Colon (tissue), 2 donors: ENCODE data around the gene PADI1.

Experiments used
- FAIRE-seq: peaks from 2 replicates; lab custom pipeline; 2012; peaks lifted over from hg19 to GRCh38; lab: Jason Lieb, UNC
- donor health status: control.
- donor health status: control.

PADI1 gene

GRCh38 chr1:17198476-17199258 is 6.3 kb upstream of the PADI1 start:
- FAIRE-seq = no peak

- FAIRE-seq = no peak
Observed at GRCh38 chr1:17199267-17200044, 5.5 kb upstream of the PADI1 start.

GRCh38 chr1:17200246-17200645 is 4.7 kb upstream of the PADI1 start:
- FAIRE-seq = no peak

DNA sequence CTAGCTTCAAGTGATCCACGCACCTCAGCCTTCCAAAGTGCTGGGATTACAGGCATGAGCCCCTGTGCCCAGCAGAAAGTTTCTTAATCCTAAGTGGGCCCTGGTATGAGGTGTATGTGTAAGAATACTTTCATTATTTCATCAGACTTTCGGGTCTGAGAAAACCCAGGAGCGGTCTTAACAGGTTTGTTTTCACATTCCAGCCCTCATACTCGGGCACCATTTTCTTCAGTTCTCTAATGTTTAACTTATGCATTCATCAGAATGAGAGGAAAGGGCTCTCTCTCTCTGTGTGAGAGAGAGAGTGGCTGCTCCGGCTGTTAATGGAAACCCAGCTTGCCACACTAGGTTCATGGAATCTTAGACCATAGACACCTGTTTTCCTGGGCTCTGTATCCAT is 4.2 kb upstream of the PADI1 start:
- no peak for FAIRE-seq

GRCh38 chr1:17201201-17202021 is 3.5 kb upstream of the PADI1 start:
- no peak for FAIRE-seq

GRCh38 chr1:17205652-17206051 is 724 bp downstream of the PADI1 start:
- FAIRE-seq = no peak

DNA sequence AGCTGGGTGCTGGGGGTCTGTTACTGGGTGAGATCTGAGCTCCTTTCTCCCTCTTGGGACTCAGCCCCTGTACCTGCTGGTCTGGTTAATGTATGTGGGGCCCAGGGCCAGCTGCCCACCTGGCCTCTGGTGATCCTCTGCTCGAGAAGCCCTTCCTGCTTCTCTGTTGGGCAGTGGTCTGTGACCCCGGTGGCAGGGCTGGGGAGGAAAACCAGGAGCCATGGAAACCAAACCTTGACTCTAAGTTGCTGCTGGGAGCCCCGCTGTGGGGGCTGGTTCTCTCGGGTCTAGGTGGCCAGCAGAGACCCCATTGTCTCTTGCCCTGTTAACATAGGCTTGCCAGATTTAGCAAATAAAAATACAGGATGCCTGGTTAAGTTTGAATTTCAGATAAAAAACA is 1.3 kb downstream of the PADI1 start:
- no peak for FAIRE-seq

GRCh38 chr1:17207046-17207445 is 2.1 kb downstream of the PADI1 start:
- FAIRE-seq = no peak

DNA sequence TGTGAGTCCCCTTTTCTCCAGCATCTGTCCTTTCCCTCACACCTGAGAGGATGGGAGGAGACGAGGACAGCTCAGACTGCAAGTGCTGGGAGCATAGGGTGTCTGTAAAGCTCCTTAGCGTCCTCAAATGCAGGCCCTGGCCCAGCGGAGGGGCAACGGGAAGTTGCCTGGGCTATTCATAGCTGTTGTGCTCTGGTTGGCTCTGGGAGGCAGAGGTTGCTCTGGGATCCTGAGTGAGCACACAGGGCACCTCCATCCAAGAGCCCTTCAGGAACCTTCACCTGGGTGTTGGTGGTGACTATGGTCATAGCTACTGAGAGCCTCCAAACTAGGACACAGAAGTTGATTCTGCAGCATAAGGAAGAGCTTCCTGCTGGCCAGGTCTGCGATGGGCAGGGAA is 2.6 kb downstream of the PADI1 start:
- FAIRE-seq = no peak

- no peak for FAIRE-seq
Observed at GRCh38 chr1:17207966-17208418, 3.1 kb downstream of the PADI1 start.

GRCh38 chr1:17208546-17208945 is 3.6 kb downstream of the PADI1 start:
- FAIRE-seq = no peak

DNA sequence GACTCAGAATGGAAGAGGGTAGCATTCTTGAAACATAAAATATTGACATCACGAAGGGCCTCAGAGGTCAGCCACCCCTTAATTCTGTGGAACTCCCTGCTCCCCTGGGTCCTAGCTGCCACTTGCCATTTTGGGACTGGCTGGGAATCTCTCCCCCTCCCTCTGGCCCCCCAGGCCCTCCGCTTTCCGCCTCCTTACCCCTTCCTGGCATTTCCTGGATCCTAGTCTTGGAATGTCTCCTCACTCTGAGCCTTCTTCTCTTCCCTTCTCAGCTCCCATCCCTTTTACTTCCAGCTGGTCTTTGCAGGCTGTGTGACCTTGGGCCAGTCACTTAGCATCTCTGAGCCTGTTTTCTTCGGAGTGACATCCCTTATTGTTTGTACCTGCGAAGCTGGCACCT is 4.5 kb downstream of the PADI1 start:
- no peak for FAIRE-seq

DNA sequence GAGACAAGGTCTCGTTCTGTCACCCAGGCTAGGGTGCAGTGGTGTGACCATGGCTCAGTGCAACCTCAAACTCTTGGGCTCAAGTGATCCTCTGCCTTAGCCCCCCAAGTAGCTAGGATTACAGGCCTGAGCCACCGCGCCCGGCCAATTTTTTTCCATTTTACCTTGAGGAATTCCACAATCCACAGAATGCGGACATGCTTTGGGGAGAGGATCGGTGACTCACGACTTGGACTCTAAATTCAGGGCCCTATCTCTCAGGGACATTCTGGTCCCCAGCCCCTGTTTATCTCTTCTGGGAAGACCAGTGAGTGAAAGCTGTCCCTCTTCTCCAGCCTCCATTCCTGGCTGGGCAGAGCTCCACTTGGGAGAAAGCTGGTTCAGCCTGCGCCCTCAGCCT is 5.2 kb downstream of the PADI1 start:
- no peak for FAIRE-seq

GRCh38 chr1:17211377-17211776 is 6.4 kb downstream of the PADI1 start:
- FAIRE-seq = no peak

DNA sequence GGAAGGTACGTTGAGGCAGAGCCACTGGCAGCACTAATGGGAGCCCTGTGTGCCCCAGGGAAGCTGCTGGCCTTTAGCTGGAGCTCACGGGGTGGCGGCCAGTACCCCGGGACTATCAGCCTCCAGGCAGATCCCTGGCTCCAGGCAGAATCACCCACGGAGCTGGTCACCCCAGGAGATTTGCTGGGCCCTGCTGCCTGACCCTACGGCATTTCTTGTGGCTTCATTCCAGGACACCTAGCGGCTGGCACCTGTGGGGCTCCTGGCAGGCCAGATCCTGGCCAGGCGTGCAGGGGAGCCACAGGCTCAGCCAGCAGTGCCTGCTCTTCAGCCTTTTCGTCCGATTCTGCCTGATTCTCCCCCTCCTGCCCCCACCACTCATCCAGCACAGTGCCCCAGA is 7.1 kb downstream of the PADI1 start:
- FAIRE-seq = no peak

- no peak for FAIRE-seq
Observed at GRCh38 chr1:17212487-17213121, 7.7 kb downstream of the PADI1 start.

DNA sequence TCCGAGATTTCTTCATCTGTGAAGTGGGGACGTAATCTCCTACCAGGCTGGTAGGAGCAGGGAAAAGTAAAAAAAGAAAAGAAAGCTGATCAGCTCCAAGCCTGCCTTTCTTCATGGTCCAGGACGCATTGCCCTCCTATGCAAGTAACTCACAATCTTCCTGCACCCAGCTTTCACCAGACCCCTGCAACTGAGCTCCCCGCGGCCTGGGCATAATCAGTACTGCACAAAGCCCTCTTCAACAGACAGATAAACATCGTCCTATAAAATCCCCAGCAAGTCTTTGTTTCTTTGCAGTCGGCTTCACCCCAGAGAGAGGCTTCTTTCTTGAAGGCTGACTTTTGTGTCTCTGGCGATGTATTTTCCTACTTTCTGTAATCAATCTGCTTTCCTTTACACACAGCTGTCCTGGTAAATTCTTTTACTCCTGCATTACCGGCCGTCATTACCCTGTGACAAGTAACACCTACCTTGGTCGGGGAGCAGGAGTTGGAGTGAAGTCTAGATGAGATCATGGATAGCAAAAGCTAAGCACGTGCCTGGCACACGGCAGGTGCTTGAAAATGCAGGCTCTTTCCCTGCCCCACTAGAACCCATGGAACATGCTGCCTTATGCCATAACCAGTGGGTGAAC is 8.3 kb downstream of the PADI1 start:
- FAIRE-seq = no peak

- FAIRE-seq = no peak
Observed at GRCh38 chr1:17213782-17214148, 8.8 kb downstream of the PADI1 start.

- FAIRE-seq = no peak
Observed at GRCh38 chr1:17214876-17215544, 10.1 kb downstream of the PADI1 start.

GRCh38 chr1:17215545-17215890 is 10.6 kb downstream of the PADI1 start:
- FAIRE-seq = no peak

- FAIRE-seq = no peak
Observed at GRCh38 chr1:17216078-17216477, 11.2 kb downstream of the PADI1 start.
